HCT116 (cell line): ENCODE data around the gene CHST5. TPM values are rescaled to one million over a fixed set of nuclear protein-coding genes. Genes with fewer than 3 reads are reported as not detected.

Experiments
- ATAC-seq: fragments of 200-7000 bp; cut with Tn5 transposase; 2 replicates; pipeline ENCODE4 v1.9.1; 2020; ENCODE audit warnings: mild to moderate bottlenecking, moderate library complexity
- BruUV-seq: library from RNA; stranded (reverse); fragments of 400-500 nt; replicated peaks from 2 replicates; lab custom pipeline; 2021; lab: Mats Ljungman, UMichigan
- CTCF ChIA-PET: fragments of 300-600 bp; sonication (Branson Sonifier 250); formaldehyde crosslinking; loops from one replicate; lab custom pipeline; 2021; ENCODE audit warnings: antibody characterized with exemption; lab: Charles Lee
- POLR2A ChIA-PET: fragments of 300-600, 350-600 bp; sonication (Branson Sonifier 250); formaldehyde crosslinking; loops from one replicate; lab custom pipeline; 2021; ENCODE audit warnings: antibody characterized with exemption; lab: Charles Lee
- RAD21 ChIA-PET, 2 experiments: fragments of 300-600 bp; sonication (Branson Sonifier 250); formaldehyde crosslinking; loops; one replicate each; lab custom pipeline; 2023; ENCODE audit warnings: low total read pairs in 2 of 2; ENCODE audit not compliant: uncharacterized antibody in 2 of 2, unreplicated experiment in 2 of 2, low non-redundant PET in 1 of 2; lab: Charles Lee
- DNase-seq: peaks from one replicate; pipeline ENCODE4 v3.0.0-alpha.2; 2010; ENCODE audit warnings: low read depth, low spot score
- H2AFZ ChIP-seq: fragments of 200-600 bp; shearing (Covaris generic), sonication (generic); 2 replicates; pipeline ENCODE4 v1.6.1; 2017; ENCODE audit warnings: low read depth, mixed run types, mixed read lengths, antibody characterized with exemption, low read length; ENCODE audit not compliant: poor library complexity, severe bottlenecking
- H3K27ac ChIP-seq: 2 replicates; pipeline ENCODE4 v1.5.1; 2012; ENCODE audit warnings: low read depth, low read length
- H3K27me3 ChIP-seq: fragments of 200-600 bp; sonication (generic); 2 replicates; pipeline ENCODE4 v1.6.1; 2016; ENCODE audit warnings: mixed run types, low read length, mixed read lengths; ENCODE audit not compliant: insufficient read depth
- H3K36me3 ChIP-seq, 2 experiments: fragments of 200-500 bp in 1 of 2; fragments of 200-600 bp in 1 of 2; sonication (Bioruptor generic) in 1 of 2; sonication (generic) in 1 of 2; 2 replicates each; pipeline versions ENCODE4 v1.5.1 to v1.6.1; 2014 to 2016; ENCODE audit warnings: low read length in 2 of 2, inconsistent platforms in 1 of 2, mixed read lengths in 1 of 2, mixed run types in 1 of 2; ENCODE audit not compliant: insufficient read depth in 2 of 2, control insufficient read depth in 1 of 2
- H3K4me1 ChIP-seq, 2 experiments: fragments of 200-600 bp in 1 of 2; sonication (generic) in 1 of 2; 2 replicates each; pipeline versions ENCODE4 v1.5.1 to v1.6.1; 2012 to 2017; ENCODE audit warnings: low read length in 2 of 2, inconsistent platforms in 1 of 2, mild to moderate bottlenecking in 1 of 2, mixed read lengths in 1 of 2, mixed run types in 1 of 2, moderate library complexity in 1 of 2; ENCODE audit not compliant: insufficient read depth in 2 of 2, control insufficient read depth in 1 of 2
- H3K4me2 ChIP-seq: fragments of 200-600 bp; sonication (generic); 2 replicates; pipeline ENCODE4 v1.6.1; 2017; ENCODE audit warnings: mixed run types, low read length, mixed read lengths
- H3K4me3 ChIP-seq, 2 experiments: fragments of 200-600 bp in 1 of 2; sonication (generic) in 1 of 2; replicated peaks in 1 of 2; 2 replicates each; pipeline ENCODE4 v1.5.1; 2011 to 2016; ENCODE audit warnings: low read length in 2 of 2, control low read depth in 1 of 2, low read depth in 1 of 2, mild to moderate bottlenecking in 1 of 2, mixed read lengths in 1 of 2, mixed run types in 1 of 2
- H3K79me2 ChIP-seq: fragments of 200-600 bp; sonication (generic); 2 replicates; pipeline ENCODE4 v1.6.1; 2017; ENCODE audit warnings: mild to moderate bottlenecking, mixed run types, low read length, moderate library complexity, mixed read lengths; ENCODE audit not compliant: insufficient read depth
- H3K9ac ChIP-seq: fragments of 200-600 bp; sonication (generic); 2 replicates; pipeline ENCODE4 v1.6.1; 2016; ENCODE audit warnings: low read length, mixed read lengths
- H3K9me2 ChIP-seq: fragments of 200-600 bp; sonication (generic), shearing (Covaris generic); 2 replicates; pipeline ENCODE4 v1.6.1; 2017; ENCODE audit warnings: mixed run types, mild to moderate bottlenecking, moderate library complexity; ENCODE audit not compliant: insufficient read depth
- H3K9me3 ChIP-seq, 2 experiments: fragments of 200-500 bp in 1 of 2; fragments of 200-600 bp in 1 of 2; sonication (Bioruptor generic) in 1 of 2; sonication (generic) in 1 of 2; 2 replicates each; pipeline ENCODE4 v1.6.1; 2014 to 2017; ENCODE audit warnings: low read length in 2 of 2, mixed read lengths in 2 of 2, inconsistent platforms in 1 of 2, low read depth in 1 of 2, mild to moderate bottlenecking in 1 of 2, mixed run types in 1 of 2, moderate library complexity in 1 of 2; ENCODE audit not compliant: control insufficient read depth in 1 of 2, insufficient read depth in 1 of 2
- H4K20me1 ChIP-seq: fragments of 200-600 bp; sonication (generic), shearing (Covaris generic); 2 replicates; pipeline ENCODE4 v1.6.1; 2017; ENCODE audit warnings: mixed run types, mild to moderate bottlenecking, moderate library complexity; ENCODE audit not compliant: insufficient read depth
- EZH2 ChIP-seq: fragments of 200-600 bp; sonication (generic); IDR thresholded peaks from 2 replicates; pipeline ENCODE4 v1.6.1; 2017; ENCODE audit warnings: antibody characterized with exemption, mixed run types
- JUND ChIP-seq: IDR thresholded peaks from 2 replicates; pipeline ENCODE4 v1.6.1; 2012
- POLR2A ChIP-seq: IDR thresholded peaks from 2 replicates; pipeline ENCODE4 v1.7.0; 2011; ENCODE audit warnings: borderline replicate concordance; ENCODE audit not compliant: insufficient read depth, insufficient read length; ENCODE audit errors: extremely low read depth
- RAD21 ChIP-seq: IDR thresholded peaks from 2 replicates; pipeline ENCODE4 v1.6.1; 2012; ENCODE audit warnings: low read depth, mild to moderate bottlenecking
- SP1 ChIP-seq: IDR thresholded peaks from 2 replicates; pipeline ENCODE4 v1.6.1; 2012; ENCODE audit warnings: low read depth
- TCF7L2 ChIP-seq: IDR thresholded peaks from 2 replicates; pipeline ENCODE4 v1.7.0; 2011; ENCODE audit warnings: borderline replicate concordance, inconsistent platforms; ENCODE audit not compliant: insufficient read depth, insufficient read length; ENCODE audit errors: extremely low read depth
- ZNF274 ChIP-seq: fragments of 200-500 bp; sonication (Bioruptor generic); IDR thresholded peaks from 2 replicates; pipeline ENCODE4 v1.6.1; 2014; ENCODE audit warnings: mild to moderate bottlenecking, low read depth, low read length, inconsistent platforms
- intact Hi-C: fragments of 100-400 bp; cut with micrococcal nuclease; formaldehyde crosslinking; loops from 2 replicates; pipeline ENCODE4 v1.10.0; 2022
- total RNA-seq: library from RNA; stranded (reverse); gene quantifications from one replicate; pipeline ENCODE4 v1.2.1, GENCODE V29; 2021; ENCODE audit not compliant: unreplicated experiment
- TF ChIP-seq, protein P1 (sequence below): IDR thresholded peaks from 2 replicates; pipeline ENCODE4 v1.6.1; 2012
- TF ChIP-seq, protein P2 (sequence below), 3 experiments: fragments of 200-600 bp in 1 of 3; sonication (generic) in 1 of 3; IDR thresholded peaks in 2 of 3; conservative IDR thresholded peaks in 1 of 3; 2 replicates each; pipeline ENCODE4 v1.5.1; 2012 to 2017; ENCODE audit warnings: low read depth in 2 of 3, low read length in 2 of 3, antibody characterized with exemption in 1 of 3, borderline replicate concordance in 1 of 3, control low read depth in 1 of 3, mild to moderate bottlenecking in 1 of 3, mixed read lengths in 1 of 3, mixed run types in 1 of 3, moderate library complexity in 1 of 3; ENCODE audit not compliant: insufficient read depth in 1 of 3
- TF ChIP-seq, protein P3 (sequence below): IDR thresholded peaks from 2 replicates; pipeline ENCODE4 v1.6.1; 2011; ENCODE audit warnings: mild to moderate bottlenecking, low read length, moderate library complexity; ENCODE audit not compliant: insufficient replicate concordance; ENCODE audit errors: extremely low read depth
- TF ChIP-seq, protein P4 (sequence below): IDR thresholded peaks from 2 replicates; pipeline ENCODE4 v1.6.1; 2012

Gene CHST5
- total RNA-seq, 1 experiment from 2014 or later, result 0.32 TPM

DNA sequence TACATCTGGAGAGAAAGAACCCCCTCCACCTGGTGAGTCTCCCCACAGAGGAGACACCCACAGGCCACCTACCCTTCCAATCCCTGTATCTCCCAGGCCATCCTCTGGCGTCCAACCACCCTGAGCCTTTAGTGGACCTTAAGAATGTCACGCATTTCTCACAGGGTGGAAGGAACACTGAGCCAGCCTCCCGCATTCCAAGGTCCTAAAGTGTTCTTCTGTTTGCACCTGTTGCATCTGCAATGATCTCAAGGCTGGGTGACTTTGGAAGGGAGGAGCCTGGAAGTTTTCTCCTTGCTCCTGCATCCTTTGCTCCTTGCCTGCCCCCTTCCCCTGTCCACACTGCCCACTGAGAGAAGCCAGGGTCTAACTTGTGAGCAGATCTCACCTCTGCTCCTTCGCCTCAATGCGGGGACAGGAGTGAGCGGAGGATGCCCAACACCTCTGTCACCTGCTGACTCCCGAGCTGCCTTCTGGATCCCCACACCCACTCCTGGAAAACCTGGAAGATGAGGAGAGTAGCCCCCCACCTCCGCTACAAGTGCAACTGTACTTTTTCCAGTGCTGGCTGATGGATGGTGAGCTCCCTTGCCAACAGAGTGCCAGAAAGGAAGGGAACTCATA, 3.7 kb downstream of the CHST5 start:
- Histone ChIP-seq H3K4me1 (no peaks in the 10 kb centered on the region), H2AFZ (no peak overlapping the region), H3K9ac (no peak overlapping the region), H3K4me2 (no peak overlapping the region), H4K20me1 (no peaks in the 10 kb centered on the region), H3K79me2 (no peaks in the 10 kb centered on the region), H3K9me3 (no peaks in the 10 kb centered on the region), H3K9me2 (no peaks in the 10 kb centered on the region), H3K27me3 (no peaks in the 10 kb centered on the region), H3K27ac (no peak overlapping the region), H3K4me3 (no peak overlapping the region), H3K36me3 (no peaks in the 10 kb centered on the region)
- RAD21 ChIA-PET, result no interaction called here
- TF ChIP-seq, protein P1, sequence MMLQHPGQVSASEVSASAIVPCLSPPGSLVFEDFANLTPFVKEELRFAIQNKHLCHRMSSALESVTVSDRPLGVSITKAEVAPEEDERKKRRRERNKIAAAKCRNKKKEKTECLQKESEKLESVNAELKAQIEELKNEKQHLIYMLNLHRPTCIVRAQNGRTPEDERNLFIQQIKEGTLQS, result no peak
- no peak for TF ChIP-seq ZNF274
- no peak for TF ChIP-seq EZH2
- no peak for TF ChIP-seq RAD21
- TF ChIP-seq, protein P2, sequence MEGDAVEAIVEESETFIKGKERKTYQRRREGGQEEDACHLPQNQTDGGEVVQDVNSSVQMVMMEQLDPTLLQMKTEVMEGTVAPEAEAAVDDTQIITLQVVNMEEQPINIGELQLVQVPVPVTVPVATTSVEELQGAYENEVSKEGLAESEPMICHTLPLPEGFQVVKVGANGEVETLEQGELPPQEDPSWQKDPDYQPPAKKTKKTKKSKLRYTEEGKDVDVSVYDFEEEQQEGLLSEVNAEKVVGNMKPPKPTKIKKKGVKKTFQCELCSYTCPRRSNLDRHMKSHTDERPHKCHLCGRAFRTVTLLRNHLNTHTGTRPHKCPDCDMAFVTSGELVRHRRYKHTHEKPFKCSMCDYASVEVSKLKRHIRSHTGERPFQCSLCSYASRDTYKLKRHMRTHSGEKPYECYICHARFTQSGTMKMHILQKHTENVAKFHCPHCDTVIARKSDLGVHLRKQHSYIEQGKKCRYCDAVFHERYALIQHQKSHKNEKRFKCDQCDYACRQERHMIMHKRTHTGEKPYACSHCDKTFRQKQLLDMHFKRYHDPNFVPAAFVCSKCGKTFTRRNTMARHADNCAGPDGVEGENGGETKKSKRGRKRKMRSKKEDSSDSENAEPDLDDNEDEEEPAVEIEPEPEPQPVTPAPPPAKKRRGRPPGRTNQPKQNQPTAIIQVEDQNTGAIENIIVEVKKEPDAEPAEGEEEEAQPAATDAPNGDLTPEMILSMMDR (IDR thresholded peaks at IDR 0.05 in 2 of 3, conservative IDR thresholded peaks at IDR 0.05 in 1 of 3; ENCODE audit: borderline replicate concordance in 1 of 3, insufficient read depth in 1 of 3, low read depth in 2 of 3, low read length in 2 of 3), result no peak
- ATAC-seq (no peak), DNase-seq (no peak)
- no TSS peak for BruUV-seq
- intact Hi-C loops, result no loop called here
- POLR2A ChIA-PET, result no interaction called here
- CTCF ChIA-PET, result interaction anchor here (1.0 to 1.5 kb wide), 2 partner anchors 11 to 15 kb away, joined by 3 to 14 read pairs; no protein-coding TSS in a partner anchor

DNA sequence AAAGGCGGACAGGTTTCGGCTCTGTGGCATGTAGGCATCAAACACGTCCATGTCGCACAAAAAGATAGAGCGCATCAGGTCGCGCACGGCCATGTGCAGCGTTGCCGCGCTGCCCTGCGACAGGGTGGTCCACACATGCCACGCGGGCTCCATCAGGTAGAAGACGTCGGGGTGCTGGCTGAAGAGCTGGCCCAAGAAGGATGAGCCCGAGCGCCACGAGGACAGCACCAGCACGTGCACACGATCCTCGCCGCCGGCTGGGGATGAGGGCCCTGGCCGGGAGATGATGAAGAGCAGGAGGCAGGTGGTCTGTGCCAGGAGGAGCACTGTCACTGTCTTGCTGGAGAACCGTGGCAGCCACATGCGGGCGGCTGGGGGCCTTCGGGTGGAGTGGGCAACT, 5.9 kb downstream of the CHST5 start:
- no TSS peak for BruUV-seq
- Histone ChIP-seq H3K36me3 (no peaks in the 10 kb centered on the region), H3K4me3 (no peak overlapping the region), H3K27ac (no peak overlapping the region), H3K9me3 (no peaks in the 10 kb centered on the region), H3K9ac (no peak overlapping the region), H4K20me1 (no peaks in the 10 kb centered on the region), H2AFZ (no peak overlapping the region), H3K9me2 (no peaks in the 10 kb centered on the region), H3K4me1 (no peaks in the 10 kb centered on the region), H3K79me2 (no peaks in the 10 kb centered on the region), H3K4me2 (no peak overlapping the region), H3K27me3 (no peaks in the 10 kb centered on the region)
- ATAC-seq, result no peak
- intact Hi-C loops, result no loop called here
- no peak for TF ChIP-seq EZH2
- TF ChIP-seq TCF7L2, result no peak
- no peak for TF ChIP-seq SP1
- no peak for TF ChIP-seq JUND
- TF ChIP-seq, protein P3, sequence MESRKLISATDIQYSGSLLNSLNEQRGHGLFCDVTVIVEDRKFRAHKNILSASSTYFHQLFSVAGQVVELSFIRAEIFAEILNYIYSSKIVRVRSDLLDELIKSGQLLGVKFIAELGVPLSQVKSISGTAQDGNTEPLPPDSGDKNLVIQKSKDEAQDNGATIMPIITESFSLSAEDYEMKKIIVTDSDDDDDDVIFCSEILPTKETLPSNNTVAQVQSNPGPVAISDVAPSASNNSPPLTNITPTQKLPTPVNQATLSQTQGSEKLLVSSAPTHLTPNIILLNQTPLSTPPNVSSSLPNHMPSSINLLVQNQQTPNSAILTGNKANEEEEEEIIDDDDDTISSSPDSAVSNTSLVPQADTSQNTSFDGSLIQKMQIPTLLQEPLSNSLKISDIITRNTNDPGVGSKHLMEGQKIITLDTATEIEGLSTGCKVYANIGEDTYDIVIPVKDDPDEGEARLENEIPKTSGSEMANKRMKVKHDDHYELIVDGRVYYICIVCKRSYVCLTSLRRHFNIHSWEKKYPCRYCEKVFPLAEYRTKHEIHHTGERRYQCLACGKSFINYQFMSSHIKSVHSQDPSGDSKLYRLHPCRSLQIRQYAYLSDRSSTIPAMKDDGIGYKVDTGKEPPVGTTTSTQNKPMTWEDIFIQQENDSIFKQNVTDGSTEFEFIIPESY, result no peak
- TF ChIP-seq, protein P4, sequence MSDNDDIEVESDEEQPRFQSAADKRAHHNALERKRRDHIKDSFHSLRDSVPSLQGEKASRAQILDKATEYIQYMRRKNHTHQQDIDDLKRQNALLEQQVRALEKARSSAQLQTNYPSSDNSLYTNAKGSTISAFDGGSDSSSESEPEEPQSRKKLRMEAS, result no peak
- TF ChIP-seq POLR2A, result no peak
- DNase-seq, result no peak
- RAD21 ChIA-PET, result no interaction called here
- POLR2A ChIA-PET, result no interaction called here
- CTCF ChIA-PET, result no interaction called here
